Mucosa of stomach (tissue), 1 donor: ENCODE data around the gene SLC50A1.
"Not testable (repeated sequence)": the region's sequence is repeated elsewhere in the genome, so short reads cannot be mapped to it uniquely, and the experiment has no call there.

Experiments
- H3K27me3 ChIP-seq: one replicate; pipeline ENCODE4 v1.7.0; 2013; ENCODE audit warnings: mild to moderate bottlenecking, low read length; ENCODE audit not compliant: control insufficient read depth, insufficient read depth
- H3K36me3 ChIP-seq: one replicate; pipeline ENCODE4 v1.7.0; 2013; ENCODE audit warnings: low read length; ENCODE audit not compliant: control insufficient read depth, insufficient read depth
- H3K4me1 ChIP-seq: one replicate; pipeline ENCODE4 v1.7.0; 2013; ENCODE audit warnings: mild to moderate bottlenecking, low read length; ENCODE audit not compliant: control insufficient read depth, insufficient read depth
- H3K4me3 ChIP-seq: one replicate; pipeline ENCODE4 v1.7.0; 2013; ENCODE audit warnings: low read length
- H3K9ac ChIP-seq: one replicate; pipeline ENCODE4 v1.7.0; 2013; ENCODE audit warnings: mild to moderate bottlenecking, low read length, moderate library complexity
- H3K9me3 ChIP-seq: one replicate; pipeline ENCODE4 v1.7.0; 2013; ENCODE audit warnings: mild to moderate bottlenecking, low read length, moderate library complexity; ENCODE audit not compliant: control insufficient read depth
- donor health status: Pancreatic carcinoma.

SLC50A1 gene

DNA sequence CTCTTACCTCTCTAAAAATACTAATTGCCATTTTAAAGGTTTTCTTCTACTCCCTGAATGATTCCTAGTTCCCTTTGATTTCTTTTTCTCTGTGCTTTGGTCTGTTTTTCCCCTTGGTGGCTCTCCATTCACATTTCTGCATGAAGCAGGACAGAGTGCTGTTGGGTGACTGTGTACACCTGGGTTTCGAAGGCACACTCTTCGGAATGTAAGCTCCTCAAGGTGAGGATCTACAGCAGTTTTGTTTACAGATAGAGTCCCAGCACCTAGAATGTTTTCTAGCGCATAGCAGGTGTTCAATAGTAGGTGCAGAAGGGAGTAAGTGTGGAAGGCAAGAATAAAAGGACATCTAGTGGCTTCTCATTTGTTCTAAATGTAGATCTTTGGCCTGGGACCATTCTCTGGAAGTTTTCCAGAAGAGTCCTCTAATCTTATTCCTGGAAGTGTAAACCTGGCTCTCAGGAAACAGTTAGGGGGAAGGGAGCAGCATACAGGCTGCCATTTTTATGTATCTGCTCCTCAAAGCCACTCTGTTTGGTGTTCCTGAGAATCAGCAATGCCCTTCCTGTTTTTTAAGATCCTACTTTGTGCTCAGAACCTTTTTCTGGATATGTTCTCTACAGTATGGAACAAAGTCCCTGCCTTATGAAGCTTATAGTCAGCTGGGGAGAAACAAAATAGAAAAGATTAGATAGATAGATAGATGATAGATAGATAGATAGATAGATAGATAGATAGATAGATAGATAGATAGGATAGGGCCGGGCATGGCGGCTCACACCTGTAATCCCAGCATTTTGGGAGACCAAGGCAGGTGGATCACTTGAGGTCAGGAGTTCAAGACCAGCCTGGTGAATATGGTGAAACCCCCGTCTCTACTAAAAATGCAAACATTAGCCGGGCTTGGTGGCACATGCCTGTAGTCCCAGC lies 30.8 kb upstream of the SLC50A1 start:
- Histone ChIP-seq H3K4me3 (no peak overlapping the region), H3K9ac (no peak overlapping the region), H3K36me3 (no peaks in the 10 kb centered on the region), H3K9me3 (no peaks in the 10 kb centered on the region), H3K4me1 (no peaks in the 10 kb centered on the region), H3K27me3 (no peaks in the 10 kb centered on the region)

DNA sequence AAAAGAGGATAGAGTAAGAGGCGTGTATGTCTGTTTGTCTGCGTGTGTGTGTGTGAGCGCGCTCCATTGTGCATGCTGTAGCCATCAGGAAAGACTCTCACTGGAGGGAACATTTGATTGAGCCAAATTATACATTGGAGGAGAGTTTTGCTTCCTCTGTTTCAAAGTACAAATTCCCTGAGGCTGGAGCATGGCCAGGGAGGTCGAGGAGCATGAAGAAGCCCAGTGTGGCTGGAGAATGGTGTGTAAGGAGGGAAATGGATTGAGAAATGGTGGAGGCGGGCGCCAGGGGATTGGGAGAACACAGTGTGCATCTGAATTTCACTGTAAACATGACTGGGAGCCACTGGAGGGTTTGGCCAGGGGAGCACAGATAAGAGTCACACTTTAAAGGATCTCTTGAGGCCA lies 30.0 kb upstream of the SLC50A1 start:
- H3K4me1 ChIP-seq, result no peaks in the 10 kb centered on the region
- H3K9ac ChIP-seq, result no peak overlapping the region
- H3K9me3 ChIP-seq, result no peaks in the 10 kb centered on the region
- H3K4me3 ChIP-seq, result no peak overlapping the region
- H3K36me3 ChIP-seq, result no peaks in the 10 kb centered on the region
- H3K27me3 ChIP-seq, result no peaks in the 10 kb centered on the region

DNA sequence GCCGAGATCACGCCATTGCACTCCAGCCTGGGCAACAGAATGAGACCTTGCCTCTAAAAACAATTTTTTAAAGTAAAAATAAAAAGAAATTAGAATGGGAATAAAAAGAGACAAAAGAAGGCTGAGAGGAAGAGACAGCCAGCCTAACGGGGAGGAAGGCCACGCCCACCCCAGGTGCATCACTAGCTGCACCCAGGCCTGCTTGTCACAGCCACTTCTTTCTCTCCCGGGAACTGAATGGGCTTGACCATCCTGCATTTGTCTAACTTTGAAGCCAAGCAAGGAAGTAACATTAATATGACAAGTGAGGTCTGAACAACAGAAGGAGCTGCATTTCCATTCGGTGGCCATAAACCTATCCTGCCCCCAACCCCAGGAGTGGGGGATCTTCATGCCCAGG lies 28.8 kb upstream of the SLC50A1 start:
- H3K4me1 ChIP-seq, result no peaks in the 10 kb centered on the region
- no peaks in the 10 kb centered on the region for H3K9me3 ChIP-seq
- H3K27me3 ChIP-seq, result no peaks in the 10 kb centered on the region
- H3K9ac ChIP-seq, result no peak overlapping the region
- H3K36me3 ChIP-seq, result no peaks in the 10 kb centered on the region
- H3K4me3 ChIP-seq, result no peak overlapping the region

DNA sequence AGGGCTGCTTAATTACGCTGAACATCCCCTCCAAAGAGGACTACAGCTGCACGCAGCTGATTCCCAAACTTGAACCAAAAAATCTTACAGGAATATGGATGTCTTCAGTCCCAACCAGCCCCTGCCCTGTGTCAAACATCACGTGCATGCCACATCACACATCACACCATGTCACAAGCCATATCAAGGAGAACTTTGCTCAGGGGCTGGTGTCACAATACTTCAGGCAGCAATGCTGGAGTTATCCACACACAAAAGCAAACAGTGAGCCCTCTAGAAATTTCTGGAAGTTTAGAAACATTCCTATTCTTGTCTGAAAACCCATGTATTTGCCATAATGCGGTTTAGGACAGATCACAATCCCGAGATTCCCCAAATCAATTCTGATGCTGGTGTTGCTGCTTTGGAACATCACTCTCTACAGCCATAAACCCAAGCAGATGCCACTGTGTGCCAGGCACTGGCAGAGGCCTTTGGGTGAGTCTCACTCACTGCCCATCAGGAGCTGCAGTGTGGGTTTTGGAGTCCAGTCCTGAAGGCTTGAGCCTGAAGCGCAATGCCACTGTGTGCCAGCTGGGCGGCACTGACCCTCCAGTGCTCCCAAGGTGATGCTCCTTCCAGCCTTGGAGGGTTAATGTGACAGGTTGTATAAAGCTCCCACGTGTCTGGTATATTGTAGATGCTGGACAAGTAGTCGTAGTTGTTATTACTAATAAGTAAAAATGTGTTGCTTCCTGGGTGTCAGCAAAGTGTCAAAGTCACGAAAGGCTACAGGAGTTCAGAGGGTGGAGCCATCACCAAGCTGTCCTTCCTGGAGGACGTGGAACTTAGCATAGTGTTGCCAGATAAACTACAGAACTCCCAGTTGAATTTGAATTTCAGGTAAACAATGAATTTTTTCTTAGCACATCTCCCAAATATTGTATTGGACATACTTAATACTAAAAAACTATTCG lies 28.1 kb upstream of the SLC50A1 start:
- Histone ChIP-seq H3K36me3 (no peaks in the 10 kb centered on the region), H3K4me3 (no peak overlapping the region), H3K9ac (no peak overlapping the region)

DNA sequence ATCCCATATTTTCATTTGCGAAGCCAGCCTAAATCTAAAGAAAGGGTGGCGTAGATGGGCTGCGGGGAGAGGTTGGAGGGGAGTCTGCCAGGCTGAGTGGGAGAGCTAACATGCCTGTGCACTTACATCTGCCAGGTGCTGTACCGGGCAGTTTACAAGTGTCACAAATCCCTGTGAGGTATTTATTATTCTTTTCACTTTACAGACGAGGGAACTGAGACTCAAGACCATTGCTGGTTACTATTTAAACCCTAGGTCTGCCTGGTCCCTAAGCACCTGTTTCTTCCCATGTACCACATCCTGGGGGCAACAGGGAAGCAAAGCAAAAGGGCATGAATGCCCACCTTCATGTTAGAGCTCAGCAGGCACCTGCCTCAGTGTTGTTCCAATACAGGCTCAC lies 27.4 kb upstream of the SLC50A1 start:
- Histone ChIP-seq H3K9ac (no peak overlapping the region), H3K4me1 (no peaks in the 10 kb centered on the region), H3K4me3 (no peak overlapping the region), H3K9me3 (no peaks in the 10 kb centered on the region), H3K36me3 (no peaks in the 10 kb centered on the region), H3K27me3 (no peaks in the 10 kb centered on the region)

More for the DNA sequence above, 28.1 kb upstream of the SLC50A1 start:
- no peaks in the 10 kb centered on the region for H3K27me3 ChIP-seq
- no peaks in the 10 kb centered on the region for H3K9me3 ChIP-seq
- H3K4me1 ChIP-seq, result no peaks in the 10 kb centered on the region

DNA sequence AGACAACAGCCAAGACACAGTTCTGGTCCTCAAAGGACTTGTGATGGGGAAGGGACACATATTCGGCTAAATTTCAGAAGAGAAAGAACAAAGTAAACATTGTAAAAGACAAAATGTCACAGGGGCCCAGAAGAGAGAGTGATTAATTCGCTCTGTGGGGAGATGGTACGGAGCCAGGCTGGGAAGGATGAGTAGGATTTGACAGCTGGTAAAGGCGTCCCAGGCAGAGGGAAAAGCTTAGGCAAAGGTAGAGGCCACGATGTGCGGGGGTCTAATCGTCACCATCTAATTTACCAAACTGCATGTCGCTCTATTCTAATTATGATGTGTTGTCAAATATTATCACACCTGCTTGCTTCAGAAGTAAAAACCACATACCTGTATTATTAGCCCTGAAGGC lies 25.3 kb upstream of the SLC50A1 start:
- Histone ChIP-seq H3K36me3 (no peaks in the 10 kb centered on the region), H3K9ac (no peak overlapping the region), H3K27me3 (no peaks in the 10 kb centered on the region), H3K4me1 (no peaks in the 10 kb centered on the region), H3K4me3 (no peak overlapping the region), H3K9me3 (no peaks in the 10 kb centered on the region)

DNA sequence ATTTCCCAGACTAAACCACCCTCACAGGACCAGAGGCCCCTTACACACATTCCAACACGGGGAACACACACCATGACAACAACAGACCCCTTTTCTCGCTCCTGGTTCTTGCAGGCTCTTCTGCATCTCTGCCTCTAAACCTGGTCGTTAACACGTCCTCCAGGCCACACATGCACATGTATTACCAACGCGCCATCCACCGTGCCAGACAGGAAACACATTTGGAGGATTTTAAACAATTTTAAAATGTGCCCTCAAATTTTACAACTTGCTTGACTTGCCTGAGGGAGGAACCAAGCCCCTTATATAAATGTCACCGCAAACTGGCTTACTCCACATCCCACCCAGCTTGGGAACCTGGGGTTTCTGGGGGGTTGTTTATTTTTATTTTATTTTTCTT lies 24.8 kb upstream of the SLC50A1 start:
- H3K4me1 ChIP-seq, result no peaks in the 10 kb centered on the region
- H3K4me3 ChIP-seq, result no peak overlapping the region
- H3K9me3 ChIP-seq, result no peaks in the 10 kb centered on the region
- no peak overlapping the region for H3K9ac ChIP-seq
- no peaks in the 10 kb centered on the region for H3K27me3 ChIP-seq
- H3K36me3 ChIP-seq, result no peaks in the 10 kb centered on the region

DNA sequence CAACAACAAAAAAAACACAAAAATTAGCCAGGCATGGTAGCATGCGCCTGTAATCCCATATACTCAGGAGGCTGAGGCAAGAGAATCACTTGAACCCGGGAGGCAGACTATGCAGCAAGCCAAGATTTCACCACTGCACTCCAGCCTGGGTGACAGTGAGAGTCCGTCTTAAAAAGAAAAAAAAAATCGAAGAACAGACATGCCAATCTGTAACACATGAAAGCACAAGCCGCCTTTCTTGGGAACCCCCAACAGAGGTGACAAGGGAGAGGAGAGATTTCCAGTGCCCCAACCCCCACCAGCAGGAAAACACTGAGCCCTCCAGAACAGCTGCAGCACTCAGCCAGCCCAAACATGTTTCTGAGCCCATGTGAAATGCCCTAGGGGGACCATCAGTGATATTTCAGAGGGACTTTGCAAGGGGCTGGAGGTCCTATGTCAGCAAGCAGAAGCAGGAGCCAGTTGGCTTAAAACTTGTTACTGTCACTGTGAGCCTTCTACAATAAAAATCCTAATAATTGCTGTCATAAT lies 22.1 kb upstream of the SLC50A1 start:
- no peak overlapping the region for H3K4me3 ChIP-seq
- no peaks in the 10 kb centered on the region for H3K27me3 ChIP-seq
- H3K9me3 ChIP-seq, result no peaks in the 10 kb centered on the region
- no peaks in the 10 kb centered on the region for H3K36me3 ChIP-seq
- H3K4me1 ChIP-seq, result no peaks in the 10 kb centered on the region
- H3K9ac ChIP-seq, result no peak overlapping the region

DNA sequence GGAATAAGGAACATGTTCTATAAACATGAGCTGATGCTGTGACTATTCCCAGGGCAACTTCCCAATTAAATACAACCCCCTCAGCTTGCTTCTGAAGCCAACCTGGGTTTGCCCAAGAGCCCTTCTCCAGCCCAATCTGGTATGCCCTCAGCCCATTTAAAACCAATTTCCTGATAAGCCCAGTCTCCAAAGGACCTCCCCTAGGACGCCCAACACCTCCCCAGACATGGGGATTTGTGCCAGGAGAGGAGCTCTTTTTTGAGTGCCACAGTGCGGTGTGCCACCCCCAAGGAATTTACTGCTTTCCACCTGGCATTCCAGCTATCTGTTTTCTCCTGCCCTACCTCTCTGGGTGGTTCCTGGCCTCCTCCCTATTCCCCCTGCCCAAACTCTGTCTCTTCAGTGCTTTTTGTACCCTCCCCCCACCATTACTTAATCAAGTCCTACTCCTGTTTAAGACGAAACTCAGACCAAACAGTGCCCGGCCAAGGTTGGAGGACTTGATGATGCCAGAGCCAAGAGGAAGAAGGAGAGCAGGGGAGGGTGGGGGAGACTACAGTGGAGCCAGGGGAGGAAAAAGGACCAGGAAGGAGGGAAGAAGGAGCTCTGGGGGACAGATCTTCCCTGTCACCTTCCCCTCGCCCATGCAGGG lies 19.4 kb upstream of the SLC50A1 start:
- no peaks in the 10 kb centered on the region for H3K9me3 ChIP-seq
- H3K27me3 ChIP-seq, result no peaks in the 10 kb centered on the region
- H3K36me3 ChIP-seq, result no peaks in the 10 kb centered on the region
- H3K4me1 ChIP-seq, result peaks cover 15% of the 10 kb centered on the region
- no peak overlapping the region for H3K9ac ChIP-seq
- H3K4me3 ChIP-seq, result no peak overlapping the region

DNA sequence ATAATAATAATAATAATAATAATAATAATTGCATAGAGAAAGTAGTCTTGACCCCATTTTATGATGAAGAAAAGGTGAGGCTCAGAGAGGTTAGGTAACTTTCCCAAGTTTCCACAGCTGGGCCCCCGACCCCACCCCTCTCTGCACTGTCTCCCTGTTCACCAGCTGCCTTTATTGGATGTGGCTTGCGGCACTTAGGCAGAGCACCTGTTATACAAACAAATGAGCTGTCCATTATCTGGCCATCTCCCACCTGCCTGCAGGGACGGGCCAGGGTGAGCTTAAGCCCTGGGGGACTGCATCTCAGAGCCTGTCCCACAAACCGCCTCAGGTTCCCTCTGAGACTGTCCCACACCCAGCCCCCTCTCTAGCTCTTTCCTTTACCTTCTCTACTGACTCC lies 18.0 kb upstream of the SLC50A1 start:
- no peak overlapping the region for H3K9ac ChIP-seq
- H3K27me3 ChIP-seq, result no peaks in the 10 kb centered on the region
- H3K4me3 ChIP-seq, result no peak overlapping the region
- no peaks in the 10 kb centered on the region for H3K9me3 ChIP-seq
- H3K36me3 ChIP-seq, result no peaks in the 10 kb centered on the region
- peaks cover 17% of the 10 kb centered on the region for H3K4me1 ChIP-seq

DNA sequence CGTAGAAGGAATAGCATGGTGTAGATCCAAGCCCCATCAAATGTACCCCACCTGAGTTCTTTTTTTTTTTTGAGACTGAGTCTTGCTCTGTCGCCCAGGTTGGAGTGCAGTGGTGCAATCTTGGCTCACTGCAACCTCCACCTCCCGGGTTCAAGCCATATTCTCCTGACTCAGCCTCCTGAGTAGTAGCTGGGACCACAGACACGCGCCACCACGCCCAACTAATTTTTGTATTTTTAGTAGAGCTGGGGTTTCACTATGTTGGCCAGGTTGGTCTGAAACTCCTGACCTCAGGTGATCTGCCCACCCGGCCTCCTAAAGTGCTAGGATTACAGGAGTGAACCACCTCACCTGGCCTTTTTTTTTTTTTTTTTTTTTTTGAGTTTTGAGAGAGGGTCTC lies 17.6 kb upstream of the SLC50A1 start:
- H3K9ac ChIP-seq, H3K4me3 ChIP-seq, H3K9me3 ChIP-seq, H3K36me3 ChIP-seq, H3K27me3 ChIP-seq: not testable (repeated sequence)
- peaks cover 17% of the 10 kb centered on the region for H3K4me1 ChIP-seq
